ENCODE data around the gene ABHD17A. TPM values are rescaled to one million over a fixed set of nuclear protein-coding genes. Genes with fewer than 3 reads are reported as not detected.

The ABHD17A gene
- total and polyA plus RNA-seq, 9 of the 15 experiments (the other 6 are each of a cell fraction or from before 2014, with no cell fraction given) = 0.04 to 135 (median 21.8) TPM; not detected in 1

- no peak for TF ChIP-seq HES1 (IDR thresholded peaks at IDR 0.05; ENCODE audit: low read depth)
- TF ChIP-seq SLC30A9 (CRISPR knock-in tag; IDR thresholded peaks at IDR 0.05) = no peak
- TF ChIP-seq SAFB2 (IDR thresholded peaks at IDR 0.05; ENCODE audit: borderline replicate concordance, low read depth, low read length, severe bottlenecking) = no peak
- no peak for TF ChIP-seq TEAD1 (CRISPR knock-in tag; IDR thresholded peaks at IDR 0.05)
- TF ChIP-seq SMAD4 (CRISPR knock-in tag; conservative IDR thresholded peaks at IDR 0.05) = peak; percentile 97
- no peak for TF ChIP-seq ZFPM2 (CRISPR knock-in tag; IDR thresholded peaks at IDR 0.05)
- TF ChIP-seq RNF2 (IDR thresholded peaks at IDR 0.05) = peak; percentile 84
- TF ChIP-seq KAT2B (IDR thresholded peaks at IDR 0.05; ENCODE audit: low read depth, low read length) = no peak
- TF ChIP-seq E2F1 (CRISPR knock-in tag; IDR thresholded peaks at IDR 0.05) = no peak
- TF ChIP-seq MED1 (CRISPR knock-in tag; IDR thresholded peaks at IDR 0.05; ENCODE audit: borderline replicate concordance) = no peak
- no peak for TF ChIP-seq NFXL1 (CRISPR knock-in tag; IDR thresholded peaks at IDR 0.05)
- TF ChIP-seq PRDM10 (IDR thresholded peaks at IDR 0.05; ENCODE audit: partially characterized antibody) = peak; percentile 98
- TF ChIP-seq NFIX (CRISPR knock-in tag; IDR thresholded peaks at IDR 0.05; ENCODE audit: low read depth) = no peak
- TF ChIP-seq RFX5 (IDR thresholded peaks at IDR 0.05; ENCODE audit: low read depth, low read length) = no peak
- TF ChIP-seq NR1H2 (CRISPR knock-in tag; IDR thresholded peaks at IDR 0.05) = no peak
- peak; percentile 20; the same call in 1 of the 2 replicates for TF ChIP-seq ZBTB9 (CRISPR knock-in tag; IDR thresholded peaks at IDR 0.05)
- TF ChIP-seq TFAP4 (CRISPR knock-in tag; IDR thresholded peaks at IDR 0.05; ENCODE audit: borderline replicate concordance) = peak; percentile 84
- TF ChIP-seq ZNF324 (CRISPR knock-in tag; IDR thresholded peaks at IDR 0.05) = no peak
- TF ChIP-seq FIP1L1 (IDR thresholded peaks at IDR 0.05; ENCODE audit: low read depth, low read length, poor library complexity, severe bottlenecking) = no peak
- TF ChIP-seq GABPA (tag; conservative IDR thresholded peaks at IDR 0.05; ENCODE audit: low read depth) = no peak
These were observed 48.7 kb downstream of the ABHD17A start (continued) for GRCh38 chr19:1836458-1837221.

All from K562 (cell line).